Upper lobe of left lung (tissue), 6 donors: ENCODE results near the gene NIFK. TPM values are rescaled to one million over a fixed set of nuclear protein-coding genes. Genes with fewer than 3 reads are reported as not detected.

Source experiments
- ATAC-seq, 2 donors: fragments of 200-7000 bp; cut with Tn5 transposase; one replicate each; pipeline ENCODE4 v1.9.1; 2022; ENCODE audit warnings: mild to moderate bottlenecking in 2 of 2, moderate library complexity in 2 of 2; ENCODE audit not compliant: low FRiP score in 2 of 2
- DNase-seq, 2 donors: peaks; one replicate each; pipeline ENCODE4 v3.0.0-alpha.2; 2019 to 2020
- H3K27ac ChIP-seq, 4 donors: fragments of 200-600 bp; sonication (generic); one replicate each; pipeline ENCODE4 v1.5.1; 2016 to 2019
- H3K27me3 ChIP-seq, 4 donors: fragments of 200-600 bp; sonication (generic); one replicate each; pipeline ENCODE4 v1.5.1; 2017 to 2019
- H3K36me3 ChIP-seq, 4 donors: fragments of 200-600 bp; sonication (generic); one replicate each; pipeline ENCODE4 v1.5.1; 2016 to 2019
- H3K4me1 ChIP-seq, 4 donors: fragments of 200-600 bp; sonication (generic); one replicate each; pipeline ENCODE4 v1.5.1; 2018 to 2019
- H3K4me3 ChIP-seq, 4 donors: fragments of 200-600 bp; sonication (generic); one replicate each; pipeline ENCODE4 v1.5.1; 2017 to 2019; ENCODE audit warnings: mild to moderate bottlenecking in 2 of 4, moderate library complexity in 1 of 4
- H3K9me3 ChIP-seq, 4 donors: fragments of 200-600 bp; sonication (generic); one replicate each; pipeline ENCODE4 v1.5.1; 2018 to 2019
- CTCF ChIP-seq, 6 experiments: fragments of 450-650 bp in 4 of 6; fragments of 200-600 bp in 2 of 6; sonication (generic) in 2 of 6; IDR thresholded peaks; one replicate each; pipeline ENCODE4 v1.5.1; 2016 to 2019; ENCODE audit warnings: antibody characterized with exemption in 6 of 6
- EP300 ChIP-seq, 4 donors: sonication (generic); formaldehyde crosslinking; IDR thresholded peaks; one replicate each; pipeline ENCODE4 v1.5.1; 2017; ENCODE audit warnings: antibody characterized with exemption in 4 of 4, control low read depth in 2 of 4
- POLR2A ChIP-seq, 4 donors: fragments of 450-650 bp; IDR thresholded peaks; one replicate each; pipeline ENCODE4 v1.5.1; 2016 to 2017; ENCODE audit warnings: antibody characterized with exemption in 4 of 4, mild to moderate bottlenecking in 2 of 4
- POLR2AphosphoS5 ChIP-seq, 2 donors: sonication (generic); formaldehyde crosslinking; IDR thresholded peaks; one replicate each; pipeline ENCODE4 v1.5.1; 2017; ENCODE audit warnings: antibody characterized with exemption in 2 of 2
- WGBS, 2 donors: methylation state at CpG; one replicate each; pipeline ENCODE4 v1.1.5; 2017 to 2018; 5-methylcytosine and 5-hydroxymethylcytosine counted together
- total RNA-seq, 6 donors: library from RNA; depleted of rRNA in 4 of 6; stranded (reverse); fragments of >200 nt in 4 of 6; gene quantifications; one replicate each; pipeline versions ENCODE4 v1.1.0 to v1.2.1, GENCODE V29; 2016 to 2021
- donor health status: DM: no; HTN: no; CAD: no; lungs with moderate emphysema.
- donor health status: DM: no; HTN: yes; CAD: no; lungs with severe emphysema.

Gene NIFK
- total RNA-seq, 6 donors from 2014 or later = 10.8 to 57.6 (median 27.4) TPM

GRCh38 chr2:121776885-121777698 lies 40.4 kb upstream of the NIFK start:
- DNase-seq (no peak), ATAC-seq (no peak)
- H3K4me1 ChIP-seq = peaks cover 0 to under 1% (median 0%) of the 10 kb centered on the region in 4 donors
- H3K4me3 ChIP-seq = no peak overlapping the region
- no peaks in the 10 kb centered on the region for H3K9me3 ChIP-seq
- H3K27ac ChIP-seq = no peak overlapping the region
- WGBS, 2 donors = 59 to 62% methylated on average over 12 of the region's 12 CpGs
- H3K27me3 ChIP-seq = no peaks in the 10 kb centered on the region
- TF ChIP-seq POLR2A (IDR thresholded peaks at IDR 0.05) = no peak
- TF ChIP-seq CTCF (IDR thresholded peaks at IDR 0.05) = no peak
- TF ChIP-seq POLR2AphosphoS5 (IDR thresholded peaks at IDR 0.05) = no peak
- TF ChIP-seq EP300 (IDR thresholded peaks at IDR 0.05) = no peak
- no peaks in the 10 kb centered on the region for H3K36me3 ChIP-seq

DNA sequence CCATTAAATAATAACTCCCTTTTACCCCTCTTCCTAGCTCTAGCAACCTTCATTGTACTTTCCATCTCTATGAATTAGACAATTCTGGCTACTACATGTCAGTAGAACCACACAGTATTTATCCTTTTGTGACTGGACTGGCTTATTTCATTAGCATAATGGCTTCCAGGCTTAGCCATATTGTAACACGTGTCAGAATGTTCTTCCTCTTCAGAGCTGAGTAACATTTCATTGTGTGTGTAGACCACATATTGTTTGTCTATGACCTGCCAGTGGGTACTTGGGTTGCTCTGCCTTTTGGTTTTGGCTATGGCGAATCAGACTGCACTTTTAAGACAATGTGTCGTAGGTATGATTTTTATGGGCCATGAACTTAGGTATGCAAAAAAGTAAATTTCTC lies 39.7 kb upstream of the NIFK start:
- Histone ChIP-seq H3K27ac (no peak overlapping the region), H3K27me3 (no peaks in the 10 kb centered on the region), H3K9me3 (no peaks in the 10 kb centered on the region), H3K36me3 (no peaks in the 10 kb centered on the region), H3K4me3 (no peak overlapping the region), H3K4me1 (peaks cover 0 to 6% (median 0%) of the 10 kb centered on the region in 4 donors)
- no peak for DNase-seq
- no peak for TF ChIP-seq EP300 (IDR thresholded peaks at IDR 0.05)
- no peak for TF ChIP-seq POLR2AphosphoS5 (IDR thresholded peaks at IDR 0.05)
- TF ChIP-seq CTCF (IDR thresholded peaks at IDR 0.05) = no peak
- TF ChIP-seq POLR2A (IDR thresholded peaks at IDR 0.05) = no peak
- 78 to 84% methylated on average over 3 of the region's 3 CpGs for WGBS, 2 donors
- ATAC-seq = no peak

DNA sequence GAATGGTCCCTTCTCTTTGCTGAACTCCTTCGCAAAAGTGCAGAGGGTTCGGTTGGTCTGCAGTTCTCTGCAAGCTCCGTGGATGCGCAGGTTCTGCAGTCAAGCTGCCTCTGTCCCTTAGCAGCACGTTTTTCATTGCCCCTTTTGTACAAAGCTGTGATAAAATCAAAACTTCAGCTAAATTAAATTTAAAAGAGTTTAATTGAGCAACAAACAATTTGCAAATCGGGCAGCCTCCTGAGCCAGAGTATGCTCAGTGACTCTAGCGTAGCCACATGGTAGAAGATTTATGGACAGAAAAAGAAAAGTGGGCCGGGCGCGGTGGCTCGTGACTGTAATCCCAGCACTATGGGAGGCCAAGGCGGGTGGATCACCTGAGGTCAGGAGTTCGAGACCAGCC lies 37.6 kb upstream of the NIFK start:
- H3K27ac ChIP-seq = no peak overlapping the region
- H3K4me3 ChIP-seq = no peak overlapping the region
- no peak for TF ChIP-seq POLR2AphosphoS5 (IDR thresholded peaks at IDR 0.05)
- TF ChIP-seq CTCF (IDR thresholded peaks at IDR 0.05) = no peak
- TF ChIP-seq POLR2A (IDR thresholded peaks at IDR 0.05) = no peak
- no peak for TF ChIP-seq EP300 (IDR thresholded peaks at IDR 0.05)
- no peaks in the 10 kb centered on the region for H3K27me3 ChIP-seq
- no peak for ATAC-seq
- peaks cover 0 to 6% (median 0%) of the 10 kb centered on the region in 4 donors for H3K4me1 ChIP-seq
- no peaks in the 10 kb centered on the region for H3K9me3 ChIP-seq
- 90 to 94% methylated on average over 13 of the region's 13 CpGs for WGBS, 2 donors
- DNase-seq = no peak
- peaks cover 0 to 3% (median 0%) of the 10 kb centered on the region in 4 donors for H3K36me3 ChIP-seq

DNA sequence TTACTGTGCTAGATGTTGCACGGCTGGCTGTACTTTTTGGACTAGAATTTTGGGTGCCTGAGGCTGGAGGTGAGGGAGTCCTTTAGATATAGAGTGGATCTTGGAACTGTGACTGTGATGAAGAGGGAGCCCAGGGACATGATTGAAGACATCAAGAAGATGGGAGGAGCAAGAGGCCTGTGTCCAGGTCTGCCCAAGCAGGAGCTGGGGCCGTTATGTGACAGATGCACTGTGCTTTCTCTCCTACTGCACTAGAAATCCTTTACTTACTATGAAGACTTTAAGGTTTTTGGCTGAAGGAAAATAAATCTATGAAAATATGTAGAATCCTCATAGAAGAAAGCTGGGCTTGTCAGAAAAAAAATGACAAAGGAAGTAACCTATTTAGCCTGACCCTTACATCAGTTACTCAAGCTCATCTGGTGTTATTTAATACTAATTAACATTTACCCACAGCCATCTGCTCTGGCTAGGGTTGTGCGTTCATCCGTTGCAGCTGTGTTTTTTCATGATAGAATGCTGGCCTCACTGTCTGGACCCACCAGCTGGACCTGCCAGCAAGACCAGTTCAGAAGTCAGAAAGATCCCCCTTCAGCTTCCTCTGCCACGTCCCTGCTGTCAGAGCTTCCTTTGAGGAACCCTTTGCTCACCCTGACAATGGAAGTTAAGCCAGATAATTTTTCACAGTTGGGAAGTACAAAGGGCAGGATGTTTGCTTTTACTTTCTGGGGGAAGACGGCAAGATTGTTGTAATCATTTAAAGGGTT lies 35.5 kb upstream of the NIFK start:
- H3K9me3 ChIP-seq = no peaks in the 10 kb centered on the region
- WGBS, 2 donors = 53 to 57% methylated on average over 6 of the region's 6 CpGs
- ATAC-seq (no peak), DNase-seq (no peak)
- H3K27me3 ChIP-seq = no peaks in the 10 kb centered on the region
- no peak overlapping the region for H3K4me3 ChIP-seq
- peaks cover 0 to 21% (median 9%) of the 10 kb centered on the region in 4 donors for H3K36me3 ChIP-seq
- H3K4me1 ChIP-seq = peaks cover 0 to 6% (median 0%) of the 10 kb centered on the region in 4 donors
- TF ChIP-seq POLR2AphosphoS5 (IDR thresholded peaks at IDR 0.05) (no peak), EP300 (IDR thresholded peaks at IDR 0.05) (no peak), CTCF (IDR thresholded peaks at IDR 0.05) (no peak), POLR2A (IDR thresholded peaks at IDR 0.05) (no peak)
- H3K27ac ChIP-seq = no peak overlapping the region
